Ovary (tissue), 9 donors: ENCODE results near the gene KRT83. TPM values are rescaled to one million over a fixed set of nuclear protein-coding genes. Genes with fewer than 3 reads are reported as not detected.
"Not testable (repeated sequence)": the region's sequence is repeated elsewhere in the genome, so short reads cannot be mapped to it uniquely, and the experiment has no call there.

Source experiments
- DNase-seq, 5 donors: peaks; one replicate each; pipeline ENCODE4 v3.0.0-alpha.2; 2019 to 2020
- H3K27ac ChIP-seq, 2 donors: fragments of 200-600 bp; one replicate each; pipeline versions ENCODE4 v1.5.1 to v1.8.0; 2019 to 2022
- H3K27me3 ChIP-seq: fragments of 200-600 bp; one replicate; pipeline ENCODE4 v1.8.0; 2022
- H3K36me3 ChIP-seq: fragments of 200-600 bp; sonication (generic); one replicate; pipeline ENCODE4 v1.5.1; 2019
- H3K4me1 ChIP-seq: one replicate; pipeline ENCODE4 v1.8.1; 2013; ENCODE audit warnings: mild to moderate bottlenecking, moderate library complexity; ENCODE audit not compliant: insufficient read depth
- H3K4me3 ChIP-seq: fragments of 200-600 bp; sonication (generic); one replicate; pipeline ENCODE4 v1.5.1; 2017
- H3K9me3 ChIP-seq, 2 donors: fragments of 200-600 bp in 1 of 2; sonication (generic) in 1 of 2; one replicate each; pipeline versions ENCODE4 v1.5.1 to v1.8.1; 2013 to 2019; ENCODE audit warnings: mild to moderate bottlenecking in 1 of 2, moderate library complexity in 1 of 2
- CTCF ChIP-seq, 3 donors: fragments of 450-650 bp in 2 of 3; fragments of 200-600 bp in 1 of 3; IDR thresholded peaks; one replicate each; pipeline versions ENCODE4 v1.5.1 to v1.8.0; 2016 to 2022; ENCODE audit warnings: antibody characterized with exemption in 3 of 3, mild to moderate bottlenecking in 1 of 3
- EP300 ChIP-seq: sonication (generic); formaldehyde crosslinking; IDR thresholded peaks from one replicate; pipeline ENCODE4 v1.6.1; 2017; ENCODE audit warnings: antibody characterized with exemption
- POLR2A ChIP-seq: fragments of 450-650 bp; IDR thresholded peaks from one replicate; pipeline ENCODE4 v1.6.1; 2017; ENCODE audit warnings: antibody characterized with exemption, mild to moderate bottlenecking, moderate library complexity
- WGBS, 3 donors: extraction: QIAGEN DNeasy Blood & Tissue Kit in 1 of 3; methylation state at CpG; one replicate each; pipeline versions ENCODE4 v1.1.5 to v1.1.7; 2013 to 2017; 5-methylcytosine and 5-hydroxymethylcytosine counted together
- intact Hi-C, 4 donors: fragments of 100-400 bp; cut with DNase I; formaldehyde crosslinking; loops; one replicate each; pipeline versions ENCODE4 v1.11.0 to v1.15.1; 2022 to 2023
- polyA plus RNA-seq, 2 donors: library from polyadenylated mRNA; stranded (reverse); fragments of 200-250 nt in 1 of 2; fragments of 350-450 nt in 1 of 2; fragmentation: Illumina TruSeq in 1 of 2; extraction: RNeasy Lipid Tissue Mini Kit (QIAGEN cat#74804) in 1 of 2; gene quantifications; one replicate each; pipeline ENCODE4 v1.2.3, GENCODE V29; 2013 to 2014
- total RNA-seq, 7 donors: library from RNA; depleted of rRNA in 2 of 7; stranded (reverse); fragments of >200 nt in 2 of 7; fragmentation: NEBNext Ultra II Directional in 3 of 7; extraction: Animal tissue kit (Norgen Biotek cat#: 25700) in 3 of 7; gene quantifications; one replicate each; pipeline versions ENCODE4 v1.1.0 to v1.2.4, GENCODE V29; 2016 to 2023
- donor health status: DM: no; HTN: no; CAD: no; lungs with moderate emphysema.
- donor health status: DM: no; HTN: no; CAD: no.
- donor health status: Bipolar disorder and iron deficiency.
- donor health status: DM: yes; HTN: yes; CAD: no.
- donor health status: DM: no; HTN: no; CAD: no.
- donor health status: DM: yes; HTN: yes; CAD: no.

Gene KRT83
- total and polyA plus RNA-seq, 9 donors: not detected

- DNase-seq: no peak
- intact Hi-C loops: no loop called here
- no peaks in the 10 kb centered on the region for H3K9me3 ChIP-seq
- H3K27ac ChIP-seq: no peak overlapping the region
- H3K36me3 ChIP-seq: no peaks in the 10 kb centered on the region
- TF ChIP-seq EP300: no peak
- no peak for TF ChIP-seq POLR2A
- no peak for TF ChIP-seq CTCF (IDR thresholded peaks at IDR 0.05)
- WGBS, 3 donors: 61 to 77% (median 68%) methylated on average over 11 of the region's 11 CpGs
- no peak overlapping the region for H3K4me3 ChIP-seq
- no peaks in the 10 kb centered on the region for H3K27me3 ChIP-seq
- no peaks in the 10 kb centered on the region for H3K4me1 ChIP-seq
Measured at GRCh38 chr12:52318241-52318990, 2.8 kb downstream of the KRT83 start.

GRCh38 chr12:52317468-52318052 is 3.6 kb downstream of the KRT83 start:
- Histone ChIP-seq H3K4me1 (no peaks in the 10 kb centered on the region), H3K27ac (no peak overlapping the region), H3K27me3 (no peaks in the 10 kb centered on the region), H3K4me3 (no peak overlapping the region), H3K36me3 (no peaks in the 10 kb centered on the region), H3K9me3 (no peaks in the 10 kb centered on the region)
- no peak for DNase-seq
- WGBS, 3 donors: 79 to 85% (median 80%) methylated on average over 12 of the region's 12 CpGs
- TF ChIP-seq CTCF (IDR thresholded peaks at IDR 0.05) (no peak), EP300 (no peak), POLR2A (no peak)
- intact Hi-C loops: no loop called here

GRCh38 chr12:52316701-52317100 is 4.5 kb downstream of the KRT83 start:
- TF ChIP-seq POLR2A: no peak
- no peak for TF ChIP-seq EP300
- TF ChIP-seq CTCF (IDR thresholded peaks at IDR 0.05): no peak
- 88 to 93% (median 88%) methylated on average over 11 of the region's 11 CpGs for WGBS, 3 donors

GRCh38 chr12:52316290-52316689 is 4.9 kb downstream of the KRT83 start:
- intact Hi-C loops: no loop called here
- TF ChIP-seq POLR2A: no peak
- no peak for TF ChIP-seq EP300
- TF ChIP-seq CTCF (IDR thresholded peaks at IDR 0.05): no peak
- H3K27me3 ChIP-seq: no peaks in the 10 kb centered on the region
- H3K36me3 ChIP-seq: no peaks in the 10 kb centered on the region
- H3K4me1 ChIP-seq: no peaks in the 10 kb centered on the region
- no peak overlapping the region for H3K27ac ChIP-seq
- 83 to 89% (median 89%) methylated on average over 9 of the region's 9 CpGs for WGBS, 3 donors
- no peak for DNase-seq
- H3K9me3 ChIP-seq: no peaks in the 10 kb centered on the region
- H3K4me3 ChIP-seq: no peak overlapping the region

More at GRCh38 chr12:52316701-52317100, 4.5 kb downstream of the KRT83 start:
- Histone ChIP-seq H3K36me3 (no peaks in the 10 kb centered on the region), H3K4me3 (no peak overlapping the region), H3K27ac (no peak overlapping the region), H3K4me1 (no peaks in the 10 kb centered on the region), H3K9me3 (no peaks in the 10 kb centered on the region), H3K27me3 (no peaks in the 10 kb centered on the region)
- DNase-seq: no peak
- intact Hi-C loops: no loop called here

- DNase-seq, intact Hi-C loops, H3K27ac ChIP-seq, H3K9me3 ChIP-seq, H3K4me3 ChIP-seq, H3K36me3 ChIP-seq, H3K27me3 ChIP-seq, H3K4me1 ChIP-seq: not testable (repeated sequence)
- WGBS, 3 donors: 47 to 57% (median 48%) methylated on average over 9 of the region's 9 CpGs
Measured at GRCh38 chr12:52315721-52316120, 5.5 kb downstream of the KRT83 start.
